ENCODE measurements around the gene SFXN1. TPM values are rescaled to one million over a fixed set of nuclear protein-coding genes. Genes with fewer than 3 reads are reported as not detected.

Gene SFXN1
- total and polyA plus RNA-seq, 2 of the 4 experiments (the other 2 are of a cell fraction) = 131 to 410 TPM

- dilution Hi-C loops (cut with HindIII; ENCODE audit: low sequenced_read_pairs, unreplicated experiment) (no loop called here), in situ Hi-C loops (cut with MboI; ENCODE audit: low sequenced_read_pairs) (no loop called here), intact Hi-C loops (cut with micrococcal nuclease) (loop anchor here (1.0 kb wide), 1 partner anchor 509 kb away; no protein-coding TSS in a partner anchor)
- Histone ChIP-seq H4K8ac (ENCODE audit: low read depth in 2 of 2, low read length in 2 of 2) (no peak overlapping the region), H3K9me3 (ENCODE audit: control insufficient read depth, insufficient read depth, low read length) (no peaks in the 10 kb centered on the region), H3K27me3 (ENCODE audit: control insufficient read depth, insufficient read depth, low read length) (peaks cover 8% of the 10 kb centered on the region; the same call in 1 of the 2 replicates), H3K4me2 (ENCODE audit: low read depth, low read length) (no peak overlapping the region), H3K9ac (ENCODE audit: low read depth, low read length) (no peak overlapping the region), H3K9me1 (ENCODE audit: insufficient read depth, low read length) (no peaks in the 10 kb centered on the region), H3K4me1 (ENCODE audit: control insufficient read depth, insufficient read depth, low read length) (no peaks in the 10 kb centered on the region), H3K14ac (replicated peaks; ENCODE audit: low read depth, low read length) (no peak overlapping the region), H4K20me1 (ENCODE audit: insufficient read depth, low read length) (no peaks in the 10 kb centered on the region), H3K23ac (ENCODE audit: low read depth, low read length) (no peak overlapping the region), H3K4me3 (ENCODE audit: insufficient read depth, low read depth, low read length) (no peak overlapping the region), H3K79me1 (ENCODE audit: low read depth in 1 of 2, low read length in 2 of 2) (no peaks in the 10 kb centered on the region), H3K56ac (ENCODE audit: extremely low read depth, insufficient read depth, low read length) (no peak overlapping the region), H3K4ac (ENCODE audit: low read depth, low read length) (no peak overlapping the region), H2AK5ac (ENCODE audit: low read depth, low read length) (no peak overlapping the region), H4K5ac (ENCODE audit: low read depth, low read length) (no peak overlapping the region), H2BK15ac (ENCODE audit: low read depth, low read length) (no peak overlapping the region), H2AFZ (replicated peaks; ENCODE audit: low read length, poor library complexity) (no peak overlapping the region), H2BK5ac (ENCODE audit: low read depth, low read length, poor library complexity, severe bottlenecking) (no peak overlapping the region), H2BK120ac (ENCODE audit: low read depth, low read length) (no peak overlapping the region), H4K91ac (ENCODE audit: insufficient read depth, low read depth, low read length) (no peak overlapping the region), H2BK20ac (ENCODE audit: low read depth, low read length) (no peak overlapping the region), H3K18ac (ENCODE audit: low read depth, low read length) (no peak overlapping the region), H2AK9ac (replicated peaks; ENCODE audit: low read depth, low read length, poor library complexity) (no peak overlapping the region), H3K36me3 (ENCODE audit: control insufficient read depth, insufficient read depth, low read length) (no peaks in the 10 kb centered on the region), H3K27ac (ENCODE audit: insufficient read depth, low read length) (no peak overlapping the region)
- no peak for DNase-seq
- ChIA-PET POLR2A (ENCODE audit: unreplicated experiment) (no interaction called here), CTCF (no interaction called here)
- 33% methylated on average over 1 of the region's 2 CpGs; no CpG with 5 or more reads in 1 of the 2 experiments for WGBS, 2 experiments (ENCODE audit: extremely low coverage in 2 of 2, insufficient read length in 1 of 2)
- ATAC-seq (ENCODE audit: low read depth) = no peak
- BruUV-seq (replicated peaks) = no TSS peak
- TF ChIP-seq NFE2L2 (IDR thresholded peaks at IDR 0.05; ENCODE audit: low read depth, low read length) (no peak), CEBPB (IDR thresholded peaks at IDR 0.05; ENCODE audit: low read depth, low read length) (no peak), FOS (IDR thresholded peaks at IDR 0.05; ENCODE audit: low read depth, low read length) (no peak), CHD1 (IDR thresholded peaks at IDR 0.05; ENCODE audit: low read depth, low read length) (no peak), MAFK (IDR thresholded peaks at IDR 0.05; ENCODE audit: low read depth, low read length) (no peak), CTCF (conservative IDR thresholded peaks at IDR 0.05; ENCODE audit: low read depth, low read length) (no peak), POLR2A (IDR thresholded peaks at IDR 0.05; ENCODE audit: low read depth, low read length) (no peak), MXI1 (IDR thresholded peaks at IDR 0.05; ENCODE audit: borderline replicate concordance, low read depth, low read length) (no peak), RFX5 (IDR thresholded peaks at IDR 0.05; ENCODE audit: low read depth, low read length) (no peak), BHLHE40 (IDR thresholded peaks at IDR 0.05; ENCODE audit: low read depth, low read length) (no peak), RCOR1 (IDR thresholded peaks at IDR 0.05; ENCODE audit: insufficient replicate concordance, low read length) (no peak), RAD21 (IDR thresholded peaks at IDR 0.05; ENCODE audit: low read length) (no peak), SMC3 (IDR thresholded peaks at IDR 0.05; ENCODE audit: low read depth, low read length) (no peak), MAZ (IDR thresholded peaks at IDR 0.05; ENCODE audit: borderline replicate concordance, low read depth, low read length) (no peak)
Observed at GRCh38 chr5:175460552-175460951, 17.8 kb upstream of the SFXN1 start.
